GM19023 (cell line): ENCODE measurements around the gene GABRA6.

ENCODE experiments used
- ATAC-seq: cut with Tn5 transposase; IDR thresholded peaks from one replicate; pipeline ENCODE4 v1.9.1; 2021; ENCODE audit warnings: mild to moderate bottlenecking, moderate library complexity; ENCODE audit not compliant: unreplicated experiment

Gene GABRA6

DNA sequence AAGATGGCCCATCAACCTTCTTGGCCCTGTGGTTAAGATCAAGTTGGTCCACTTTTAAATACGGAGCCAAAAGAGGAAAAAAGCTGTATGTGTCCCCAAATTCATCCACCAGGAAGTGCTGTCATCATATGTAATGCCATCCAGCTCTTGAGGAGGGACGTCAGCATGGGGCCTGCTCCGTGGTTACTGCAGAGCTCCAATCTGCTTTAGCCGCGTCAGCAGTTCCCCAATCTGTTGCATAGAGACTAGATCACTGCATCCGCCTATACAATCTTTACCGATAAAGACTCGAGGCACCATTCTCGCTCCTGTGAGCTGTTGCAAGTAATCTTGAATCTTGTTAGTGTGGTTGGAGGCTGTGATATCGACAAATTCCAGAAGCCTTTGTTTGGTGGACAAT, 65.7 kb downstream of the GABRA6 start:
- ATAC-seq, result no peak
